CD14-positive monocyte (primary cell): ENCODE data around the gene ARHGEF10L. TPM values are rescaled to one million over a fixed set of nuclear protein-coding genes. Genes with fewer than 3 reads are reported as not detected.

Source experiments
- DNase-seq, 3 donors: peaks; one replicate each; pipeline ENCODE4 v3.0.0-alpha.2; 2011 to 2022
- H2AFZ ChIP-seq: 2 replicates; pipeline ENCODE4 v1.6.0; 2012; ENCODE audit warnings: mild to moderate bottlenecking, low read depth, low read length, inconsistent platforms; ENCODE audit not compliant: insufficient read depth, poor library complexity, severe bottlenecking
- H3K27ac ChIP-seq, 2 donors: 1 replicate in 1 of 2; 2 replicates in 1 of 2; pipeline ENCODE4 v1.5.1; 2012 to 2013; ENCODE audit warnings: low read length in 2 of 2, control low read depth in 1 of 2, inconsistent platforms in 1 of 2, low read depth in 1 of 2, mild to moderate bottlenecking in 1 of 2
- H3K27me3 ChIP-seq, 2 donors: one replicate each; pipeline versions ENCODE4 v1.6.0 to v1.6.1; 2011 to 2013; ENCODE audit warnings: low read length in 2 of 2; ENCODE audit not compliant: control insufficient read depth in 2 of 2, insufficient read depth in 2 of 2
- H3K36me3 ChIP-seq, 2 donors: replicated peaks in 1 of 2; 1 replicate in 1 of 2; 2 replicates in 1 of 2; pipeline versions ENCODE4 v1.5.1 to v1.6.1; 2012 to 2013; ENCODE audit warnings: low read length in 2 of 2, control low read depth in 1 of 2, inconsistent platforms in 1 of 2, mild to moderate bottlenecking in 1 of 2; ENCODE audit not compliant: insufficient read depth in 2 of 2, control insufficient read depth in 1 of 2
- H3K4me1 ChIP-seq, 2 donors: 1 replicate in 1 of 2; 2 replicates in 1 of 2; pipeline versions ENCODE4 v1.5.1 to v1.6.1; 2012 to 2013; ENCODE audit warnings: low read length in 2 of 2, control low read depth in 1 of 2, inconsistent platforms in 1 of 2, mild to moderate bottlenecking in 1 of 2, moderate library complexity in 1 of 2; ENCODE audit not compliant: insufficient read depth in 2 of 2, control insufficient read depth in 1 of 2
- H3K4me2 ChIP-seq: replicated peaks from 2 replicates; pipeline ENCODE3; 2012; ENCODE audit warnings: low read length, moderate library complexity, mild to moderate bottlenecking; ENCODE audit not compliant: poor library complexity, severe bottlenecking; ENCODE audit errors: extremely low read depth
- H3K4me3 ChIP-seq, 3 experiments: fragments of 200-600 bp in 1 of 3; sonication (generic) in 1 of 3; replicated peaks in 1 of 3; 1 replicate in 2 of 3; 2 replicates in 1 of 3; pipeline ENCODE4 v1.5.1; 2011 to 2013; ENCODE audit warnings: low read length in 3 of 3, mild to moderate bottlenecking in 3 of 3, control low read depth in 2 of 3, low read depth in 2 of 3, inconsistent platforms in 1 of 3, moderate library complexity in 1 of 3
- H3K79me2 ChIP-seq: 2 replicates; pipeline ENCODE4 v1.6.0; 2012; ENCODE audit warnings: mild to moderate bottlenecking, control low read depth, inconsistent platforms, low read length, moderate library complexity; ENCODE audit not compliant: insufficient read depth
- H3K9ac ChIP-seq: 2 replicates; pipeline ENCODE4 v1.6.0; 2017; ENCODE audit warnings: low read length, mild to moderate bottlenecking; ENCODE audit not compliant: insufficient read depth, poor library complexity, severe bottlenecking
- H3K9me3 ChIP-seq, 2 donors: replicated peaks in 1 of 2; 1 replicate in 1 of 2; 2 replicates in 1 of 2; pipeline versions ENCODE4 v1.5.1 to v1.6.1; 2012 to 2013; ENCODE audit warnings: low read length in 2 of 2, control low read depth in 1 of 2; ENCODE audit not compliant: control insufficient read depth in 1 of 2, insufficient read depth in 1 of 2
- H4K20me1 ChIP-seq: 2 replicates; pipeline ENCODE4 v1.6.0; 2012; ENCODE audit warnings: mild to moderate bottlenecking, low read length, control low read depth, moderate library complexity; ENCODE audit not compliant: insufficient read depth
- H3K27ac Mint-ChIP-seq, 7 donors: one replicate each; pipeline ENCODE4 v1.8.0; 2020; ENCODE audit warnings: mild to moderate bottlenecking in 7 of 7, mixed read lengths in 7 of 7, moderate library complexity in 6 of 7, inconsistent platforms in 2 of 7
- H3K27me3 Mint-ChIP-seq, 3 donors: one replicate each; pipeline ENCODE4 v1.8.0; 2021 to 2022; ENCODE audit warnings: low read depth in 3 of 3, mild to moderate bottlenecking in 3 of 3, mixed read lengths in 3 of 3, moderate library complexity in 3 of 3, inconsistent platforms in 1 of 3
- H3K36me3 Mint-ChIP-seq, 2 donors: one replicate each; pipeline ENCODE4 v1.8.0; 2020; ENCODE audit warnings: mixed read lengths in 2 of 2, inconsistent platforms in 1 of 2, mild to moderate bottlenecking in 1 of 2
- H3K4me1 Mint-ChIP-seq: one replicate; pipeline ENCODE4 v1.8.0; 2020; ENCODE audit warnings: mild to moderate bottlenecking, mixed read lengths
- H3K4me3 Mint-ChIP-seq, 2 donors: one replicate each; pipeline ENCODE4 v1.8.0; 2020; ENCODE audit warnings: mild to moderate bottlenecking in 2 of 2, mixed read lengths in 2 of 2, moderate library complexity in 1 of 2
- H3K9me3 Mint-ChIP-seq, 7 donors: one replicate each; pipeline ENCODE4 v1.8.0; 2020 to 2022; ENCODE audit warnings: mixed read lengths in 7 of 7, mild to moderate bottlenecking in 6 of 7, moderate library complexity in 6 of 7, inconsistent platforms in 2 of 7
- WGBS: methylation state at CpG from one replicate; pipeline ENCODE4 v1.1.5; 2013; ENCODE audit warnings: missing lambda C conversion rate; ENCODE audit not compliant: insufficient coverage; 5-methylcytosine and 5-hydroxymethylcytosine counted together
- intact Hi-C, 2 donors: fragments of 100-400 bp; cut with micrococcal nuclease; formaldehyde crosslinking; loops; one replicate each; pipeline versions ENCODE4 v1.15.0 to v1.15.1; 2023
- polyA plus RNA-seq, 3 donors: library from polyadenylated mRNA; depleted of rRNA in 1 of 3; unstranded in 2 of 3; stranded (reverse) in 1 of 3; fragments of 300-500 nt in 2 of 3; fragments of >200 nt in 1 of 3; fragmentation: Illumina TruSeq in 2 of 3; gene quantifications; 1 replicate in 2 of 3; 2 replicates in 1 of 3; pipeline ENCODE4 v1.2.3, GENCODE V29; 2012 to 2021
- TF ChIP-seq, protein P1 (sequence below): fragments of 200-600 bp; IDR thresholded peaks from one replicate; pipeline ENCODE4 v1.8.0; 2022; ENCODE audit warnings: antibody characterized with exemption, mild to moderate bottlenecking

The ARHGEF10L gene
- polyA plus RNA-seq, 3 donors = 20.7 to 95.7 (median 23.7) TPM

DNA sequence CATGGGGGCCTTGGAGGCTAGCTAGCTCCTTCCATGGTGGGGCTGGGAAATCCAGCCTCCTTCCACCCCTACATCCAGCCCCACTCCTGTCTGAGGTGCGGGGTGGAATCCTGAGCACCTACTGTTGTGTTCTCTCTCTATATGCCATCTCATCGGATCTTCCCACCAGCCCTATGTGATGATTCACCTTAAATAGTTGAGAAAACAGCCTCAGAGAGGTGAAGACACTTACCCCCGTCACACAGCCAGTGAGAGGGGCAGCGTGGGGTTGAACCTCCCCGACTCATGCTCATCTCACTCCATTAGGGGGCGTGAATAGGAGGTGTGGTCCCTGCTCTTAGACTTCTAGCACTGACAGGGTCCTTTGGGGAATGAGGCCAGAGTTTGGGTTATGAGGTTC is 184.7 kb downstream of the ARHGEF10L start:
- Mint-ChIP-seq H3K36me3 (no peaks in the 10 kb centered on the region), H3K27me3 (peaks cover 5 to 19% (median 10%) of the 10 kb centered on the region in 3 donors), H3K4me1 (no peaks in the 10 kb centered on the region), H3K27ac (no peak overlapping the region), H3K9me3 (peaks cover 9 to 20% (median 13%) of the 10 kb centered on the region in 7 donors), H3K4me3 (no peak overlapping the region)
- no peak overlapping the region for H3K27ac ChIP-seq
- peaks cover 9 to 20% of the 10 kb centered on the region in 2 donors for H3K9me3 ChIP-seq
- no peak overlapping the region for H3K9ac ChIP-seq
- H3K4me1 ChIP-seq = no peaks in the 10 kb centered on the region
- WGBS = no CpG with 5 or more reads among the region's 6 CpGs
- H4K20me1 ChIP-seq = no peaks in the 10 kb centered on the region
- no peaks in the 10 kb centered on the region for H3K27me3 ChIP-seq
- no peak overlapping the region for H3K4me2 ChIP-seq
- TF ChIP-seq, protein P1, sequence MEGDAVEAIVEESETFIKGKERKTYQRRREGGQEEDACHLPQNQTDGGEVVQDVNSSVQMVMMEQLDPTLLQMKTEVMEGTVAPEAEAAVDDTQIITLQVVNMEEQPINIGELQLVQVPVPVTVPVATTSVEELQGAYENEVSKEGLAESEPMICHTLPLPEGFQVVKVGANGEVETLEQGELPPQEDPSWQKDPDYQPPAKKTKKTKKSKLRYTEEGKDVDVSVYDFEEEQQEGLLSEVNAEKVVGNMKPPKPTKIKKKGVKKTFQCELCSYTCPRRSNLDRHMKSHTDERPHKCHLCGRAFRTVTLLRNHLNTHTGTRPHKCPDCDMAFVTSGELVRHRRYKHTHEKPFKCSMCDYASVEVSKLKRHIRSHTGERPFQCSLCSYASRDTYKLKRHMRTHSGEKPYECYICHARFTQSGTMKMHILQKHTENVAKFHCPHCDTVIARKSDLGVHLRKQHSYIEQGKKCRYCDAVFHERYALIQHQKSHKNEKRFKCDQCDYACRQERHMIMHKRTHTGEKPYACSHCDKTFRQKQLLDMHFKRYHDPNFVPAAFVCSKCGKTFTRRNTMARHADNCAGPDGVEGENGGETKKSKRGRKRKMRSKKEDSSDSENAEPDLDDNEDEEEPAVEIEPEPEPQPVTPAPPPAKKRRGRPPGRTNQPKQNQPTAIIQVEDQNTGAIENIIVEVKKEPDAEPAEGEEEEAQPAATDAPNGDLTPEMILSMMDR = no peak
- no peak overlapping the region for H3K4me3 ChIP-seq
- no peaks in the 10 kb centered on the region for H3K36me3 ChIP-seq
- H2AFZ ChIP-seq = no peak overlapping the region
- no peak for DNase-seq
- intact Hi-C loops = no loop called here
- H3K79me2 ChIP-seq = no peaks in the 10 kb centered on the region

GRCh38 chr1:17725084-17725719 is 185.7 kb downstream of the ARHGEF10L start:
- Histone ChIP-seq H3K4me1 (no peaks in the 10 kb centered on the region), H3K79me2 (no peaks in the 10 kb centered on the region), H2AFZ (no peak overlapping the region), H3K9me3 (peaks cover 9 to 20% of the 10 kb centered on the region in 2 donors), H3K9ac (no peak overlapping the region), H3K36me3 (no peaks in the 10 kb centered on the region), H3K4me3 (no peak overlapping the region), H3K27ac (no peak overlapping the region), H4K20me1 (no peaks in the 10 kb centered on the region), H3K27me3 (no peaks in the 10 kb centered on the region), H3K4me2 (no peak overlapping the region)
- WGBS = 98% methylated on average over 6 of the region's 9 CpGs
- intact Hi-C loops = no loop called here
- Mint-ChIP-seq H3K4me3 (no peak overlapping the region), H3K27me3 (peaks cover 4 to 19% (median 7%) of the 10 kb centered on the region in 3 donors), H3K4me1 (no peaks in the 10 kb centered on the region), H3K27ac (no peak overlapping the region), H3K36me3 (no peaks in the 10 kb centered on the region), H3K9me3 (peaks cover 9 to 20% (median 13%) of the 10 kb centered on the region in 7 donors)
- DNase-seq = no peak
- TF ChIP-seq, protein P1 = no peak
